Measurements from ENCODE around the gene UCK2.

DNA sequence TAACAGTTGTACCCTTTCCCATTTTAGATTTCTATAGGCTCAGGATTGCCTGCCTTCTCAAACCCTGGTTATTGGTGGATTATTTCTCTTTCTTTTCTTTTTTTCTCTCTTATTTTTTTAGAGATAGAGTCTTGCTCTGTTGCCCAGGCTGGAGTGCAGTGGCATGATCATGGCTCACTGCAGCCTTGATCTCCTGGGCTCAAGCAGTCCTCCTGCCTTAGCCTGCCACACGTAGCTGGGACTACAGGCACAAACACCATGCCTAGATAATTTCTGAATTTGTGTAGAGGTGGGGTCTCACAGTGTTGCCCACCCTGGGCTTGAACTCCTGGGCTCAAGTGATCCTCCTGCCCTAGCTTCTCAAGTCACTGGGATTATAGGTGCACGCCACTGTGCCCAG, 58.8 kb downstream of the UCK2 start:
- no peak for TF ChIP-seq POLR2A (IDR thresholded peaks at IDR 0.05)
- TF ChIP-seq, protein P1, sequence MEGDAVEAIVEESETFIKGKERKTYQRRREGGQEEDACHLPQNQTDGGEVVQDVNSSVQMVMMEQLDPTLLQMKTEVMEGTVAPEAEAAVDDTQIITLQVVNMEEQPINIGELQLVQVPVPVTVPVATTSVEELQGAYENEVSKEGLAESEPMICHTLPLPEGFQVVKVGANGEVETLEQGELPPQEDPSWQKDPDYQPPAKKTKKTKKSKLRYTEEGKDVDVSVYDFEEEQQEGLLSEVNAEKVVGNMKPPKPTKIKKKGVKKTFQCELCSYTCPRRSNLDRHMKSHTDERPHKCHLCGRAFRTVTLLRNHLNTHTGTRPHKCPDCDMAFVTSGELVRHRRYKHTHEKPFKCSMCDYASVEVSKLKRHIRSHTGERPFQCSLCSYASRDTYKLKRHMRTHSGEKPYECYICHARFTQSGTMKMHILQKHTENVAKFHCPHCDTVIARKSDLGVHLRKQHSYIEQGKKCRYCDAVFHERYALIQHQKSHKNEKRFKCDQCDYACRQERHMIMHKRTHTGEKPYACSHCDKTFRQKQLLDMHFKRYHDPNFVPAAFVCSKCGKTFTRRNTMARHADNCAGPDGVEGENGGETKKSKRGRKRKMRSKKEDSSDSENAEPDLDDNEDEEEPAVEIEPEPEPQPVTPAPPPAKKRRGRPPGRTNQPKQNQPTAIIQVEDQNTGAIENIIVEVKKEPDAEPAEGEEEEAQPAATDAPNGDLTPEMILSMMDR (IDR thresholded peaks at IDR 0.05): no peak
